ENCODE results near the gene TMEM183A. TPM values are rescaled to one million over a fixed set of nuclear protein-coding genes. Genes with fewer than 3 reads are reported as not detected.

TMEM183A gene
- total and polyA plus RNA-seq, 2 of the 4 experiments (the other 2 are of a cell fraction) = 56.8 to 63.1 TPM

DNA sequence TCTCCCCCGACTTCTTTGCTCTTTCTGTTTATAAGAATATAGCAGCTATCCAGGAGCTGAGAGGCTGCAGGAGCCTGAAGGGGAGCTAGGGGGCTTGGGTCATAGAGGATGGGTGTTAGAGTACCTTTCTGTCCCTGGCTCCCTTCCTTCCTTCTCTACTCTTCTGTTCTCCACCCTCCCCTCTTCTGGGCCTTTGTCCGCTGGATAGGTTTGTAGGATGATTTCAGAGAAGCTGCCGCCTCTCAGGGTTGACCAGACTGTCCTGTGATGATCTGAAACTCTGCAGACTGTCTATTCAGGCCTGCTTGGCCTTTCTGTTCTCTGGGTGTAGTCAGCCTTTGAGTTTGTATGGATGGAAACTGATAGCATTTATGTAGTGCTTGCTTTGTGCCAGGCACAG is 45.4 kb downstream of the TMEM183A start:
- Histone ChIP-seq H3K79me1 (ENCODE audit: low read depth in 1 of 2, low read length in 2 of 2) (no peaks in the 10 kb centered on the region), H3K4me2 (ENCODE audit: low read depth, low read length) (no peak overlapping the region), H4K5ac (ENCODE audit: low read depth, low read length) (no peak overlapping the region), H4K20me1 (ENCODE audit: insufficient read depth, low read length) (no peaks in the 10 kb centered on the region), H3K9ac (ENCODE audit: low read depth, low read length) (no peak overlapping the region), H3K56ac (ENCODE audit: extremely low read depth, insufficient read depth, low read length) (no peak overlapping the region), H2BK15ac (ENCODE audit: low read depth, low read length) (no peak overlapping the region), H3K27ac (ENCODE audit: insufficient read depth, low read length) (no peak overlapping the region), H3K9me1 (ENCODE audit: insufficient read depth, low read length) (peaks cover 1% of the 10 kb centered on the region; the same call in 1 of the 2 replicates), H3K36me3 (ENCODE audit: control insufficient read depth, insufficient read depth, low read length) (peaks cover 19% of the 10 kb centered on the region), H2AFZ (replicated peaks; ENCODE audit: low read length, poor library complexity) (no peak overlapping the region), H3K14ac (replicated peaks; ENCODE audit: low read depth, low read length) (no peak overlapping the region), H2BK5ac (ENCODE audit: low read depth, low read length, poor library complexity, severe bottlenecking) (no peak overlapping the region), H3K4me1 (ENCODE audit: control insufficient read depth, insufficient read depth, low read length) (peaks cover under 1% of the 10 kb centered on the region; the same call in 1 of the 2 replicates), H4K91ac (ENCODE audit: insufficient read depth, low read depth, low read length) (no peak overlapping the region), H3K4ac (ENCODE audit: low read depth, low read length) (no peak overlapping the region), H2AK9ac (replicated peaks; ENCODE audit: low read depth, low read length, poor library complexity) (no peak overlapping the region), H3K27me3 (ENCODE audit: control insufficient read depth, insufficient read depth, low read length) (peaks cover 3% of the 10 kb centered on the region; the same call in 1 of the 2 replicates), H3K4me3 (ENCODE audit: insufficient read depth, low read depth, low read length) (no peak overlapping the region), H2AK5ac (ENCODE audit: low read depth, low read length) (no peak overlapping the region), H3K23ac (ENCODE audit: low read depth, low read length) (no peak overlapping the region), H2BK120ac (ENCODE audit: low read depth, low read length) (no peak overlapping the region), H4K8ac (ENCODE audit: low read depth in 2 of 2, low read length in 2 of 2) (no peak overlapping the region), H3K18ac (ENCODE audit: low read depth, low read length) (no peak overlapping the region), H3K9me3 (ENCODE audit: control insufficient read depth, insufficient read depth, low read length) (no peaks in the 10 kb centered on the region), H2BK20ac (ENCODE audit: low read depth, low read length) (no peak overlapping the region)
- TF ChIP-seq, protein P1, sequence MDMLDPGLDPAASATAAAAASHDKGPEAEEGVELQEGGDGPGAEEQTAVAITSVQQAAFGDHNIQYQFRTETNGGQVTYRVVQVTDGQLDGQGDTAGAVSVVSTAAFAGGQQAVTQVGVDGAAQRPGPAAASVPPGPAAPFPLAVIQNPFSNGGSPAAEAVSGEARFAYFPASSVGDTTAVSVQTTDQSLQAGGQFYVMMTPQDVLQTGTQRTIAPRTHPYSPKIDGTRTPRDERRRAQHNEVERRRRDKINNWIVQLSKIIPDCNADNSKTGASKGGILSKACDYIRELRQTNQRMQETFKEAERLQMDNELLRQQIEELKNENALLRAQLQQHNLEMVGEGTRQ (IDR thresholded peaks at IDR 0.05; ENCODE audit: low read depth, low read length) = no peak
- TF ChIP-seq, protein P2, sequence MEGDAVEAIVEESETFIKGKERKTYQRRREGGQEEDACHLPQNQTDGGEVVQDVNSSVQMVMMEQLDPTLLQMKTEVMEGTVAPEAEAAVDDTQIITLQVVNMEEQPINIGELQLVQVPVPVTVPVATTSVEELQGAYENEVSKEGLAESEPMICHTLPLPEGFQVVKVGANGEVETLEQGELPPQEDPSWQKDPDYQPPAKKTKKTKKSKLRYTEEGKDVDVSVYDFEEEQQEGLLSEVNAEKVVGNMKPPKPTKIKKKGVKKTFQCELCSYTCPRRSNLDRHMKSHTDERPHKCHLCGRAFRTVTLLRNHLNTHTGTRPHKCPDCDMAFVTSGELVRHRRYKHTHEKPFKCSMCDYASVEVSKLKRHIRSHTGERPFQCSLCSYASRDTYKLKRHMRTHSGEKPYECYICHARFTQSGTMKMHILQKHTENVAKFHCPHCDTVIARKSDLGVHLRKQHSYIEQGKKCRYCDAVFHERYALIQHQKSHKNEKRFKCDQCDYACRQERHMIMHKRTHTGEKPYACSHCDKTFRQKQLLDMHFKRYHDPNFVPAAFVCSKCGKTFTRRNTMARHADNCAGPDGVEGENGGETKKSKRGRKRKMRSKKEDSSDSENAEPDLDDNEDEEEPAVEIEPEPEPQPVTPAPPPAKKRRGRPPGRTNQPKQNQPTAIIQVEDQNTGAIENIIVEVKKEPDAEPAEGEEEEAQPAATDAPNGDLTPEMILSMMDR (conservative IDR thresholded peaks at IDR 0.05; ENCODE audit: low read depth, low read length) = no peak
- TF ChIP-seq, protein P3, sequence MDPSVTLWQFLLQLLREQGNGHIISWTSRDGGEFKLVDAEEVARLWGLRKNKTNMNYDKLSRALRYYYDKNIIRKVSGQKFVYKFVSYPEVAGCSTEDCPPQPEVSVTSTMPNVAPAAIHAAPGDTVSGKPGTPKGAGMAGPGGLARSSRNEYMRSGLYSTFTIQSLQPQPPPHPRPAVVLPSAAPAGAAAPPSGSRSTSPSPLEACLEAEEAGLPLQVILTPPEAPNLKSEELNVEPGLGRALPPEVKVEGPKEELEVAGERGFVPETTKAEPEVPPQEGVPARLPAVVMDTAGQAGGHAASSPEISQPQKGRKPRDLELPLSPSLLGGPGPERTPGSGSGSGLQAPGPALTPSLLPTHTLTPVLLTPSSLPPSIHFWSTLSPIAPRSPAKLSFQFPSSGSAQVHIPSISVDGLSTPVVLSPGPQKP (IDR thresholded peaks at IDR 0.05; ENCODE audit: borderline replicate concordance, low read depth, low read length) = no peak
- TF ChIP-seq POLR2A (IDR thresholded peaks at IDR 0.05; ENCODE audit: low read depth, low read length) (no peak), RAD21 (IDR thresholded peaks at IDR 0.05; ENCODE audit: low read length) (no peak), CHD1 (IDR thresholded peaks at IDR 0.05; ENCODE audit: low read depth, low read length) (no peak), MAFK (IDR thresholded peaks at IDR 0.05; ENCODE audit: low read depth, low read length) (no peak), BHLHE40 (IDR thresholded peaks at IDR 0.05; ENCODE audit: low read depth, low read length) (no peak), RCOR1 (IDR thresholded peaks at IDR 0.05; ENCODE audit: insufficient replicate concordance, low read length) (no peak), SMC3 (IDR thresholded peaks at IDR 0.05; ENCODE audit: low read depth, low read length) (no peak), FOS (IDR thresholded peaks at IDR 0.05; ENCODE audit: low read depth, low read length) (no peak)
- POLR2A ChIA-PET (ENCODE audit: unreplicated experiment) = no interaction called here
- intact Hi-C loops (cut with micrococcal nuclease) (no loop called here), in situ Hi-C loops (cut with MboI; ENCODE audit: low sequenced_read_pairs) (no loop called here), dilution Hi-C loops (cut with HindIII; ENCODE audit: low sequenced_read_pairs, unreplicated experiment) (no loop called here)
- CTCF ChIA-PET = no interaction called here
- no TSS peak for BruUV-seq (replicated peaks)
- no CpG with 5 or more reads among the region's 3 CpGs for WGBS, 2 experiments (ENCODE audit: extremely low coverage in 2 of 2, insufficient read length in 1 of 2)
- no peak for DNase-seq
- no peak for ATAC-seq (ENCODE audit: low read depth)
